Tibial nerve (tissue), 4 donors: ENCODE data around the gene COG5. TPM values are rescaled to one million over a fixed set of nuclear protein-coding genes. Genes with fewer than 3 reads are reported as not detected.

Experiments
- DNase-seq, 2 donors: peaks; one replicate each; pipeline ENCODE4 v3.0.0-alpha.2; 2019; ENCODE audit warnings: low spot score in 2 of 2
- H3K27ac ChIP-seq, 4 donors: fragments of 200-600 bp; sonication (generic) in 3 of 4; one replicate each; pipeline ENCODE4 v1.5.1; 2017 to 2019; ENCODE audit warnings: mild to moderate bottlenecking in 1 of 4
- H3K27me3 ChIP-seq, 2 donors: fragments of 200-600 bp; sonication (generic) in 1 of 2; one replicate each; pipeline versions ENCODE4 v1.5.1 to v1.6.0; 2017 to 2019
- H3K36me3 ChIP-seq, 3 donors: fragments of 200-600 bp; sonication (generic); one replicate each; pipeline ENCODE4 v1.5.1; 2018 to 2019
- H3K4me1 ChIP-seq, 4 donors: fragments of 200-600 bp; sonication (generic) in 3 of 4; one replicate each; pipeline ENCODE4 v1.5.1; 2017 to 2019
- H3K4me3 ChIP-seq, 4 donors: fragments of 200-600 bp; sonication (generic) in 3 of 4; one replicate each; pipeline ENCODE4 v1.5.1; 2017 to 2019; ENCODE audit warnings: mild to moderate bottlenecking in 1 of 4, moderate library complexity in 1 of 4
- H3K9me3 ChIP-seq, 4 donors: fragments of 200-600 bp; sonication (generic) in 3 of 4; one replicate each; pipeline ENCODE4 v1.5.1; 2017 to 2019
- EP300 ChIP-seq, 2 donors: sonication (generic); formaldehyde crosslinking; IDR thresholded peaks; one replicate each; pipeline ENCODE4 v1.6.1; 2017; ENCODE audit warnings: antibody characterized with exemption in 2 of 2, mild to moderate bottlenecking in 1 of 2
- POLR2A ChIP-seq, 2 donors: fragments of 450-650 bp; IDR thresholded peaks; one replicate each; pipeline ENCODE4 v1.6.1; 2017; ENCODE audit warnings: antibody characterized with exemption in 2 of 2, mild to moderate bottlenecking in 2 of 2, moderate library complexity in 2 of 2
- WGBS, 2 donors: methylation state at CpG; one replicate each; pipeline ENCODE4 v1.1.5; 2018; 5-methylcytosine and 5-hydroxymethylcytosine counted together
- total RNA-seq, 4 donors: library from RNA; depleted of rRNA; stranded (reverse); fragments of >200 nt; gene quantifications; one replicate each; pipeline ENCODE4 v1.1.0, GENCODE V29; 2016
- TF ChIP-seq, protein P1 (sequence below), 5 experiments: fragments of 200-600 bp in 3 of 5; fragments of 450-650 bp in 2 of 5; sonication (generic) in 3 of 5; IDR thresholded peaks; one replicate each; pipeline ENCODE4 v1.5.1; 2016 to 2019; ENCODE audit warnings: antibody characterized with exemption in 5 of 5, mild to moderate bottlenecking in 3 of 5, moderate library complexity in 2 of 5

COG5 gene
- total RNA-seq, 4 donors from 2014 or later, result 26.7 to 35.7 (median 32.6) TPM

DNA sequence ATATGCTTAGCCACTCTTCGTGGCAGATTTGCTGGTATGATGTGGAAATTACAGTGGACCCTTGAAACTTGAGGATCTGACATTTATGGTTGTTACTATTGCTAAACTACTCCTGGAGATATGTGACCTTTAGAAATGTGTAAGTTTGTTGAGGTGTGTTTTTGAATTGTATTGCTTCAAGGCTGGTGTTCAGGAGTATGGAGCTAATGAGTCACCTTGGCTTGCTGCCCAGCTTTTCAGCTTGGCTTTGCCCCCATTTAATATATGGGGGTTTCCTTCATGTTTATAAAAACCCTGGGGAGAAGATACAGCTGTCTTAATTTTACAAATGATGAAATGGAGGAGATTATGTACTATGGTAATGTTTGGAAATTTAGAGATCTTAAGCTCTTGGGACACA is 383.3 kb downstream of the COG5 start:
- Histone ChIP-seq H3K4me1 (peaks cover 0 to 80% (median 21%) of the 10 kb centered on the region in 4 donors), H3K27me3 (no peaks in the 10 kb centered on the region), H3K36me3 (peaks cover 0 to 62% (median 8%) of the 10 kb centered on the region in 3 donors), H3K9me3 (no peaks in the 10 kb centered on the region), H3K27ac (peak overlapping the region in 2 of 4 donors; percentile 3 to 46), H3K4me3 (no peak overlapping the region)
- TF ChIP-seq, protein P1, sequence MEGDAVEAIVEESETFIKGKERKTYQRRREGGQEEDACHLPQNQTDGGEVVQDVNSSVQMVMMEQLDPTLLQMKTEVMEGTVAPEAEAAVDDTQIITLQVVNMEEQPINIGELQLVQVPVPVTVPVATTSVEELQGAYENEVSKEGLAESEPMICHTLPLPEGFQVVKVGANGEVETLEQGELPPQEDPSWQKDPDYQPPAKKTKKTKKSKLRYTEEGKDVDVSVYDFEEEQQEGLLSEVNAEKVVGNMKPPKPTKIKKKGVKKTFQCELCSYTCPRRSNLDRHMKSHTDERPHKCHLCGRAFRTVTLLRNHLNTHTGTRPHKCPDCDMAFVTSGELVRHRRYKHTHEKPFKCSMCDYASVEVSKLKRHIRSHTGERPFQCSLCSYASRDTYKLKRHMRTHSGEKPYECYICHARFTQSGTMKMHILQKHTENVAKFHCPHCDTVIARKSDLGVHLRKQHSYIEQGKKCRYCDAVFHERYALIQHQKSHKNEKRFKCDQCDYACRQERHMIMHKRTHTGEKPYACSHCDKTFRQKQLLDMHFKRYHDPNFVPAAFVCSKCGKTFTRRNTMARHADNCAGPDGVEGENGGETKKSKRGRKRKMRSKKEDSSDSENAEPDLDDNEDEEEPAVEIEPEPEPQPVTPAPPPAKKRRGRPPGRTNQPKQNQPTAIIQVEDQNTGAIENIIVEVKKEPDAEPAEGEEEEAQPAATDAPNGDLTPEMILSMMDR (IDR thresholded peaks at IDR 0.05), result no peak
- TF ChIP-seq EP300 (IDR thresholded peaks at IDR 0.05), result no peak
- no peak for TF ChIP-seq POLR2A (IDR thresholded peaks at IDR 0.05)
- no peak for DNase-seq
- WGBS, 2 donors, result 49 to 69% methylated on average over 1 of the region's 1 CpG

DNA sequence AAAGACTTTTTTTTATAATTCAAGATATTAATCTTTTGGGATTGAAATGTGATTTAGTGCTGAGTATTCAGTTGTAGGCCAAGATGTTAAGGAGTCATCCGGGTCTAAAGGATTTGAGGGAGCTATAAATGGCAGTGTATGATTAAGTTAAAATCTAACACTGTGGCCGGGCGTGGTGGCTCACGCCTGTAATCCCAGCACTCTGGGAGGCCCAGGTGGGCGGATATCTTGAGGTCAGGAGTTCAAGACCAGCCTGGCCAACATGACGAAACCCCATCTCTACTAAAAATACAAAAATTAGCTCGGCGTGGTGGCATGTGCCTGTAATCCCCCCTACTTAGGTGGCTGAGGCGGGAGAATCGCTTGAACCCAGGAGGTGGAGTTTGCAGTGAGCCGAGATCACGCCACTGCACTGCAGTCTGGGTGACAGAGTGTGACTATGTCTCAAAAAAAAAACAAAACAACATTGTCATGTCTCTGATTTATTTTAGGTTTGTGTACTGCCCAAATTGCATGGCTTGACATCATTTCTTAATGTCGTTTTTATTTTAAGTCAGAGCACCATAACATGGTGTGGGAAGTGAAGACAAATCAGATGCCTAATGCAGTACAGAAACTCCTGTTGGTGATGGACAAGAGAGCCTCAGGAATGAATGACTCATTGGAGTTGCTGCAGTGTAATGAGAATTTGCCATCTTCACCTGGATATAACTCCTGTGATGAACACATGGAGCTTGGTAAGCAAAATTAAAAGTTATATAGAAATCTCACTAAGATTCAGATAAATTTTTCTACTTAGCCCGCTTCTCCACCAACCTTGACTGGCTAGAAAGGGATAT is 384.2 kb downstream of the COG5 start:
- DNase-seq, result no peak
- Histone ChIP-seq H3K4me1 (peaks cover 0 to 81% (median 25%) of the 10 kb centered on the region in 4 donors), H3K4me3 (no peak overlapping the region), H3K36me3 (peaks cover 0 to 54% (median 5%) of the 10 kb centered on the region in 3 donors), H3K27me3 (no peaks in the 10 kb centered on the region), H3K27ac (no peak overlapping the region), H3K9me3 (no peaks in the 10 kb centered on the region)
- no peak for TF ChIP-seq EP300 (IDR thresholded peaks at IDR 0.05)
- no peak for TF ChIP-seq POLR2A (IDR thresholded peaks at IDR 0.05)
- TF ChIP-seq, protein P1 (IDR thresholded peaks at IDR 0.05), result no peak
- 78 to 80% methylated on average over 14 of the region's 14 CpGs for WGBS, 2 donors

GRCh38 chr7:107173691-107174406 is 389.9 kb downstream of the COG5 start:
- no peaks in the 10 kb centered on the region for H3K9me3 ChIP-seq
- H3K27ac ChIP-seq, result peak overlapping the region in 2 of 4 donors; percentile 39 to 42
- H3K4me3 ChIP-seq, result no peak overlapping the region
- peaks cover 0 to 83% (median 50%) of the 10 kb centered on the region in 4 donors for H3K4me1 ChIP-seq
- H3K36me3 ChIP-seq, result no peaks in the 10 kb centered on the region
- 34 to 48% methylated on average over 4 of the region's 4 CpGs for WGBS, 2 donors
- no peak for DNase-seq
- no peaks in the 10 kb centered on the region for H3K27me3 ChIP-seq
- TF ChIP-seq, protein P1 (IDR thresholded peaks at IDR 0.05), result no peak
- TF ChIP-seq POLR2A (IDR thresholded peaks at IDR 0.05), result no peak
- TF ChIP-seq EP300 (IDR thresholded peaks at IDR 0.05), result no peak

- H3K36me3 ChIP-seq, result no peaks in the 10 kb centered on the region
- H3K4me3 ChIP-seq, result no peak overlapping the region
- H3K9me3 ChIP-seq, result no peaks in the 10 kb centered on the region
- no peaks in the 10 kb centered on the region for H3K27me3 ChIP-seq
- WGBS, 2 donors, result 66 to 67% methylated on average over 2 of the region's 2 CpGs
- DNase-seq, result no peak
- no peak for TF ChIP-seq POLR2A (IDR thresholded peaks at IDR 0.05)
- TF ChIP-seq, protein P1 (IDR thresholded peaks at IDR 0.05), result no peak
- TF ChIP-seq EP300 (IDR thresholded peaks at IDR 0.05), result no peak
- peaks cover 0 to 77% (median 48%) of the 10 kb centered on the region in 4 donors for H3K4me1 ChIP-seq
- peak overlapping the region in 1 of 4 donors; percentile 5 for H3K27ac ChIP-seq
Measured at GRCh38 chr7:107173191-107173590, 390.5 kb downstream of the COG5 start.
